BLaER1 treated with 17β-estradiol and CSF1 and Interleukin-3, amounts not matched to agents 10 nM and 100 nM (cell line): Measurements from ENCODE around the gene ZNF566.

Source experiments
- H3K27ac ChIP-seq, 11 experiments: shearing (Covaris generic); formaldehyde crosslinking; 2 replicates each; pipeline ENCODE4 v1.8.1; 2022
- H3K27me3 ChIP-seq, 11 experiments: shearing (Covaris generic); formaldehyde crosslinking; 2 replicates each; pipeline ENCODE4 v1.8.1; 2022
- H3K36me3 ChIP-seq, 11 experiments: shearing (Covaris generic); formaldehyde crosslinking; 2 replicates each; pipeline ENCODE4 v1.8.1; 2022
- H3K4me1 ChIP-seq, 10 experiments: shearing (Covaris generic); formaldehyde crosslinking; 2 replicates each; pipeline ENCODE4 v1.8.1; 2022
- H3K4me2 ChIP-seq, 11 experiments: shearing (Covaris generic); formaldehyde crosslinking; 2 replicates each; pipeline ENCODE4 v1.8.1; 2022
- H3K4me3 ChIP-seq, 10 experiments: shearing (Covaris generic); formaldehyde crosslinking; 2 replicates each; pipeline ENCODE4 v1.8.1; 2022
- H3K9ac ChIP-seq, 11 experiments: shearing (Covaris generic); formaldehyde crosslinking; 2 replicates each; pipeline ENCODE4 v1.8.1; 2022
- H3K9me3 ChIP-seq, 11 experiments: shearing (Covaris generic); formaldehyde crosslinking; replicated peaks in 1 of 11; 2 replicates each; pipeline ENCODE4 v1.8.1; 2022
- H4K20me1 ChIP-seq, 11 experiments: shearing (Covaris generic); formaldehyde crosslinking; 2 replicates each; pipeline ENCODE4 v1.8.1; 2022
- Cebpa-rat ChIP-seq, 11 experiments: shearing (Covaris generic); IDR thresholded peaks; 2 replicates each; pipeline ENCODE4 v1.8.1; 2022

ZNF566 gene

DNA sequence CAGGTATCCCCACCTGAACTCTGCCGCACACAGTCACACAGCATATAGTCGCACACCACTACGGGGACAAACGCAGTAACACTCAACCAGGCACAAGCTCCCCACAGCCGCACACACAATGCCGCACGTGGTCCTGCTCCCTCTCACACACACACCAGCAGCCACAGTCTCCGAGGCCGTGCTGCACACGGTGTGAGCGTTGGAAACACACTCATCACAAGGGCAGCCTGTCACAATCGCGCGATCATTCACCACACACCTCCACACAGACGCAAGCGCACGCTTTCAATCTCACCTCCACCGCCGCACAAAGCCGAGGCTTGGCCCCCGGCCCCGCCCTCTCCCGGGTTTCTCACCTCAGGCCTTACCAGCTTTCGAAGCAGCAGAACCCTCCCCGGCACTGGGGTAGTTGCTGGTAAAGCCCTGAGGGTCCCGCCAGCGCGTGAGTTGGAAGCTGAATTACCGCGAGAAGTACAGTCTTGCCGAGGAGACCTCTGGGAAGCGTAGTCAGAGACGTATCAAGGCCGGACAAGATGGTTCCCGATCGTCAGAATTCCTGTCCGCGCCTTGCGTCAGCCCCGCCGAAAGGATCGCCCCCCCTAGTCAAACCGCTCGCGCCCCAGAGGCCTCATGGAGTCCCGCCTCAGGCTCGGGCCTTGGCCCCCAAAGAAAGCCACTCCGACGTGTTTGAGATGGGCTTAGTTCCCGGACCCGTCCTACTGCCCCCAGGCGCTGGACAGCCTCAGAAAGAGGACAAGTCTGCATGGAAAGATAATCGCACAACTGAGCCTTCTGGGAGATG, at the start of gene ZNF566:
Gene ZNF566, minus strand, starts transcription at position 444 of the 802 bp plus-strand sequence. CDS start 13,004 bp downstream, outside the sequence.
- H3K27me3 ChIP-seq: no peaks in the 10 kb centered on the region
- H3K36me3 ChIP-seq: peaks cover 9 to 32% (median 27%) of the 10 kb centered on the region in 11 experiments
- no peak for TF ChIP-seq Cebpa-rat (IDR thresholded peaks at IDR 0.05)
- H4K20me1 ChIP-seq: peaks cover 0 to 6% (median 0%) of the 10 kb centered on the region in 11 experiments; a peak in 2 of 22 replicates
- H3K4me1 ChIP-seq: peaks cover 22 to 53% (median 39%) of the 10 kb centered on the region in 10 experiments
- H3K27ac ChIP-seq: peak within 1 kb of the TSS; percentile 89 to 99 (median 94)
- peak within 1 kb of the TSS; percentile 87 to 93 (median 90) for H3K4me2 ChIP-seq
- H3K9ac ChIP-seq: peak within 1 kb of the TSS; percentile 85 to 98 (median 95)
- peak within 1 kb of the TSS; percentile 66 to 85 (median 76) for H3K4me3 ChIP-seq
- peaks cover 22 to 42% (median 30%) of the 10 kb centered on the region in 11 experiments for H3K9me3 ChIP-seq

DNA sequence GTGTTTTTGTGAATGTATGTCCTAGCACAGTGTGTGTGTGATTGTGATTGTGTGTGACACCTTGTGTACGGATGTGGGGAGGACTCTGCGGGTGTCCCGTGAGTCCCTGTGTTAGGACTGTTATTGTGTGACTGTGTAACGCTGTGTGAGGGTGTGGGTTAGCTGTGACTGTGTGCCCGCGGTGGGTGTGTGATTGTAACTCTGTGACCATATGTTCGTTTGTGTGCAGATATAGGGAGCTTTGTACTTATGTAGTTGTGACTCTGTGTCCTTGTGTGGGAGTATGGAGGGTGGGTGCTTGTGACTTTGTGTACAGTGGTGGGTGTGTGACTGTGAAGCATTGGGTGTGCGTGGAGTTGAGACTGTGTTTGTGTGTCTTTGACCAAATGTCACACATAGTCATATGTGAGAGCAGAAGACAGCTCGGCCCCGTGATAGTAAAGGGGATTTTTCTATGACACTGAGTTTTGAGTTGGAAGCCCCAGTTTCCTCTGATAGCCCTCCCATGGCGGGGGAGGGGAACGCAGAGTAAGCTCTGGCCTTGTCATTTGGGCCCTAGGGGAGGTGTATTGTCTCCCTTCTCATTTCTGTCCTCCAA, 39.7 kb upstream of the ZNF566 start:
- peaks cover 37 to 68% (median 56%) of the 10 kb centered on the region in 11 experiments for H3K36me3 ChIP-seq
- no peaks in the 10 kb centered on the region; a peak in 1 of 22 replicates for H4K20me1 ChIP-seq
- peaks cover 66 to 80% (median 72%) of the 10 kb centered on the region in 11 experiments for H3K9me3 ChIP-seq
- peak overlapping the region; percentile 69 to 96 (median 87) for H3K4me2 ChIP-seq
- H3K9ac ChIP-seq: peak overlapping the region; percentile 86 to 95 (median 90)
- peaks cover 12 to 20% (median 16%) of the 10 kb centered on the region in 10 experiments; a peak in 18 of 20 replicates for H3K4me1 ChIP-seq
- no peaks in the 10 kb centered on the region for H3K27me3 ChIP-seq
- peak overlapping the region; percentile 81 to 97 (median 94) for H3K27ac ChIP-seq
- H3K4me3 ChIP-seq: peak overlapping the region; percentile 68 to 86 (median 78)
- no peak for TF ChIP-seq Cebpa-rat (IDR thresholded peaks at IDR 0.05)

DNA sequence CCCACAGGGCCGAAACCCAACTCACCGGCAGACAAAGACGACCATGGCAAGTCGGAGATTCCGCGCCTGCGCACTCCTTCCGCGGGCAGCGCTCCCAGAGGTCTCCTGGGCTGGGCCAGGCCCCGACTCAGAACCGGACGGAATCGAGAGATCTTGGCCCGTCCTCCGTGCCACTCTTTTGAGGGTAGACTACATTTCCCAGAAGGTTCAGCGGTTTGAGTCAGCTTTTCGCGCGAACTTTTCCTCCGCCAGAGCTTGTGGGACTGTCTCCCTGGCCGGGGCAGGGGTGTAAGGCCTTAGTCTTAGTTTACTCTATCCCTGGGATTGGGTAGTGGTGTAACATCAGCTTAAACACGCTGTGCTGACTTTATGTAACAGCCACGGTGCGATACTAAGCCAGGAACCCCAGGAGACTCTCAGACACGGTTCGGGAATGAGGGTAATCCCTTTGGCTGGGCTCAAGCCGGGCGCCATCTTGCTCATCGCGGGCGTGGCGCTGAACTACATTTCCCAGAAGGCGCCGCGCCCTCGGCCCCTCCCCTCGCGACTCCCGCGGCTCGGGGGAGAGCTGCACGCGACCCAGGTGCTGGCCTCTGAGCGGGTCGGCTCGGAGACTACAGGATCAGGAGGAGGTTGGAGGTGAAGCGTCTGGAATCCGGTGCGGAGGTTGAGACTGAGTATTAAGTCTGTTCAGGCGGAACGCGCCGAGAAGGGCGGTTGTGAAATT, 39.0 kb upstream of the ZNF566 start, which contains the start of gene ZNF260:
Gene ZNF260, minus strand, starts transcription at position 78 of the 727 bp plus-strand sequence. CDS start 13,033 bp downstream, outside the sequence.
- TF ChIP-seq Cebpa-rat (IDR thresholded peaks at IDR 0.05): no peak
- Histone ChIP-seq H3K4me1 (peaks cover 12 to 20% (median 16%) of the 10 kb centered on the region in 10 experiments; a peak in 18 of 20 replicates), H3K4me2 (peak within 1 kb of the TSS; percentile 69 to 96 (median 87)), H3K36me3 (peaks cover 43 to 68% (median 56%) of the 10 kb centered on the region in 11 experiments), H3K9ac (peak within 1 kb of the TSS; percentile 86 to 95 (median 90)), H3K4me3 (peak within 1 kb of the TSS; percentile 68 to 86 (median 78)), H3K27ac (peak within 1 kb of the TSS; percentile 81 to 97 (median 94)), H3K9me3 (peaks cover 66 to 80% (median 72%) of the 10 kb centered on the region in 11 experiments), H4K20me1 (no peaks in the 10 kb centered on the region; a peak in 1 of 22 replicates), H3K27me3 (no peaks in the 10 kb centered on the region)

DNA sequence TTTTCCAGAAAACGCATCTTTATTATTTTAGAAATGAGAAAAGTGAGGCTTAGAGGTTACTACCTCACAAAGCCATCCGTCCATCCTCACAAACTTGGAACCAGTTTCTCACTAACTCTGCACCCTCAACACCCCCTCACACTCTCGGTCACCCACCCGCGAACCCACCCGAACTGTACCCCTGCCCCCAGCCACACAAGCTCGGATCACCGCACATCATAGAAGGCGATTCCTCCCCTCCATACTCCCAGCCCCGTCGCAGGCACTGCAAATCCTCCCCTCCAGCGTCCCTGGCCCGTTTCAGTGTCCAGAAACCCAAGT, 38.5 kb upstream of the ZNF566 start:
- H4K20me1 ChIP-seq: no peaks in the 10 kb centered on the region; a peak in 1 of 22 replicates
- H3K4me3 ChIP-seq: peak overlapping the region; percentile 68 to 86 (median 78)
- peak overlapping the region; percentile 81 to 97 (median 94) for H3K27ac ChIP-seq
- H3K36me3 ChIP-seq: peaks cover 44 to 68% (median 56%) of the 10 kb centered on the region in 11 experiments
- peak overlapping the region; percentile 69 to 96 (median 87) for H3K4me2 ChIP-seq
- no peak for TF ChIP-seq Cebpa-rat (IDR thresholded peaks at IDR 0.05)
- peak overlapping the region; percentile 86 to 95 (median 90) for H3K9ac ChIP-seq
- H3K27me3 ChIP-seq: no peaks in the 10 kb centered on the region
- peaks cover 66 to 80% (median 72%) of the 10 kb centered on the region in 11 experiments for H3K9me3 ChIP-seq
- H3K4me1 ChIP-seq: peaks cover 12 to 20% (median 16%) of the 10 kb centered on the region in 10 experiments; a peak in 18 of 20 replicates

DNA sequence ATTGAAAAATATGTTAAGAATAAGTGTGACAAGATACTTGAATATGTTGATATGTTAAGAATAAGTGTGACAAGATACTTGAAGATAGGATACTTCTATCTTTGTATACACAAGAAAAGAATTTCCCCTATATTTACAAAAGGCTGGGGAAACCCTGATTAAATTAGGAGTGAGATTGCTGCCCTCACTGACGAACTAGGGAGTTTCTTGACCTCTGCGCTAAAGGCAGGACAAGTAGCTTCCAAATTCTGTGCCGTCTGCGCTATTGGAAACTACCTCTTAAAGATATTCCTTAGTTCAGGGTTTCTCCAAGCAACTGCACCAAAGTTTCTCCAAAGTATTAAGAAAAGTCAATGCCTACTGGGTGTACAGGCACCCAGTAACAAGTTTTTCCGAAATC, 38.0 kb upstream of the ZNF566 start:
- H3K27ac ChIP-seq: peak overlapping the region; percentile 81 to 97 (median 94); a peak in 21 of 22 replicates
- peak overlapping the region; percentile 69 to 96 (median 87) for H3K4me2 ChIP-seq
- TF ChIP-seq Cebpa-rat (IDR thresholded peaks at IDR 0.05): no peak

DNA sequence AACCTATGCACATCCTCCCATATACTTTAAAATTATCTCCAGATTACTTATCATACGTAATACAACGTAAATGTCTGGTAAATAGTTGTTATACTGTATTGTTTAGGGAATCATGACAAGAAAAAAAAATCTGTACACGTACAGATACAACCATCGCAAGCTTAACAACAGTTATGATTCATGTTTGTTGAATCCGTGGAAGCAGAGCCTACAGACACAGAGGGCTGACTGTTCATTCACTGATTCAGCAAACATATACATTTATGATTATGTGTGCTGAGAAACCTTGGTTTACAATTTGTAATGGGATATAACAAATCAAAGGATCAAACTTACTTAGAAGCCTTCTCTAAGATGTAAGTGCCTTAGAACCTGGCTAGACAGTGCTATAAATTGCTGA, 37.2 kb upstream of the ZNF566 start:
- peaks cover 12 to 20% (median 16%) of the 10 kb centered on the region in 10 experiments; a peak in 18 of 20 replicates for H3K4me1 ChIP-seq
- H3K9me3 ChIP-seq: peaks cover 66 to 80% (median 72%) of the 10 kb centered on the region in 11 experiments
- H4K20me1 ChIP-seq: no peaks in the 10 kb centered on the region; a peak in 1 of 22 replicates
- H3K27me3 ChIP-seq: no peaks in the 10 kb centered on the region
- peak overlapping the region; percentile 69 to 96 (median 87) for H3K4me2 ChIP-seq
- peak overlapping the region; percentile 68 to 86 (median 78) for H3K4me3 ChIP-seq
- peaks cover 48 to 68% (median 58%) of the 10 kb centered on the region in 11 experiments for H3K36me3 ChIP-seq
- H3K27ac ChIP-seq: no peak overlapping the region
- TF ChIP-seq Cebpa-rat (IDR thresholded peaks at IDR 0.05): no peak
- H3K9ac ChIP-seq: peak overlapping the region in 8 of 11 experiments; percentile 44 to 95 (median 89); a peak in 12 of 22 replicates

More for the DNA sequence above, 38.0 kb upstream of the ZNF566 start:
- Histone ChIP-seq H3K36me3 (peaks cover 44 to 68% (median 56%) of the 10 kb centered on the region in 11 experiments), H4K20me1 (no peaks in the 10 kb centered on the region; a peak in 1 of 22 replicates), H3K9ac (peak overlapping the region; percentile 86 to 95 (median 90)), H3K4me3 (peak overlapping the region; percentile 68 to 86 (median 78)), H3K9me3 (peaks cover 66 to 80% (median 72%) of the 10 kb centered on the region in 11 experiments), H3K4me1 (peaks cover 12 to 20% (median 16%) of the 10 kb centered on the region in 10 experiments; a peak in 18 of 20 replicates), H3K27me3 (no peaks in the 10 kb centered on the region)

DNA sequence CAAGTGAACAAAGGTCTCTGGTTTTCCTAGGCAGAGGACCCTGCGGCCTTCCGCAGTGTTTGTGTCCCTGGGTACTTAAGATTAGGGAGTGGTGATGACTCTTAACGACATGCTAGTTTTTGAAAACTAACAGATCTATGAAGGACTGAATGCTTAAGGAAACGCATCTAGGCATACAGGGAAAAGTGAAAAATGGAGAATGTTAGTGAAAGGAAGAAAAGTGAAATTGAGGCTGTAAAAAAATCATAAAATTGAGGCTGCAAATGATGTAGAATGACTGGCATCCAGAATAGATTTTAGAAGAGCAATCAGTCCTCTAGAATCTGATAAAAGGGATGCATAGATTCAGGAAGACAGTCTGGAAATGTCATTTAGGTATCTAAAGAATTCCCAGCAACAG, 35.3 kb upstream of the ZNF566 start:
- Histone ChIP-seq H3K4me2 (no peak overlapping the region), H3K27me3 (no peaks in the 10 kb centered on the region), H3K36me3 (peaks cover 65 to 75% (median 72%) of the 10 kb centered on the region in 11 experiments), H4K20me1 (no peaks in the 10 kb centered on the region; a peak in 1 of 22 replicates), H3K4me1 (peaks cover 11 to 18% (median 15%) of the 10 kb centered on the region in 10 experiments; a peak in 18 of 20 replicates), H3K9me3 (peaks cover 70 to 80% (median 75%) of the 10 kb centered on the region in 11 experiments), H3K9ac (no peak overlapping the region), H3K27ac (no peak overlapping the region), H3K4me3 (peak overlapping the region in 7 of 10 experiments; percentile 10 to 86 (median 68); a peak in 8 of 20 replicates)
- no peak for TF ChIP-seq Cebpa-rat (IDR thresholded peaks at IDR 0.05)

DNA sequence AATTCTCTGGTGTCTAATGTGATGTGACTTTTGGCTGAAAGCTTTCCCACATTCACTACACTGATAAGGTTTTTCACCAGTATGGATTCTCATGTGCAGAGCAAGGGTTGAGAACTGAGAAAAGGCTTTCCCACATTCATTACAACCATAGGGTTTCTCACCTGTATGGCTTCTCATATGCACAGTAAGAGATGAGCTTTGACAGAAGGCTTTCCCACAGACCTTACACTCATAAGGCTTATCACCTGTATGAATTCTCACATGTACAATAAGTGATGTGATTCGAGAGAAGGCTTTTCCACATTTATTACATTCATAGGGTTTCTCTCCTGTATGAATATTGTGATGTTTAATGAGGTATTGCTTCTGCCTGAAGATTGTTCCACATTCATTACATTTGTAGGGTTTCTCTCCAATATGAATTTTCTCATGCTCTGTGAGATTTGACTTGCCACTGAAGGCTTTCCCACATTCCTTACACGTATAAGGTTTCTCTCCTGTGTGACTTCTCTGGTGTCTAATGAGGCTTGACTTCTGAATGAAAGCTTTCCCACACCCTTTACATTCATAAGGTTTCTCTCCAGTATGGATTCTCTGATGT, 24.8 kb upstream of the ZNF566 start:
- Histone ChIP-seq H3K27me3 (no peaks in the 10 kb centered on the region), H3K4me3 (peak overlapping the region; percentile 13 to 45 (median 32); a peak in 16 of 20 replicates), H3K9me3 (peaks cover 100% of the 10 kb centered on the region in 11 experiments), H3K9ac (no peak overlapping the region), H3K36me3 (peaks cover 97 to 100% (median 100%) of the 10 kb centered on the region in 11 experiments), H4K20me1 (no peaks in the 10 kb centered on the region), H3K4me1 (no peaks in the 10 kb centered on the region), H3K27ac (no peak overlapping the region), H3K4me2 (no peak overlapping the region)
- TF ChIP-seq Cebpa-rat (IDR thresholded peaks at IDR 0.05): no peak
